GM19455 (cell line): Measurements from ENCODE around the gene ACVRL1.

Source experiments
- ATAC-seq: cut with Tn5 transposase; IDR thresholded peaks from one replicate; pipeline ENCODE4 v1.9.1; 2021; ENCODE audit not compliant: unreplicated experiment

Gene ACVRL1

DNA sequence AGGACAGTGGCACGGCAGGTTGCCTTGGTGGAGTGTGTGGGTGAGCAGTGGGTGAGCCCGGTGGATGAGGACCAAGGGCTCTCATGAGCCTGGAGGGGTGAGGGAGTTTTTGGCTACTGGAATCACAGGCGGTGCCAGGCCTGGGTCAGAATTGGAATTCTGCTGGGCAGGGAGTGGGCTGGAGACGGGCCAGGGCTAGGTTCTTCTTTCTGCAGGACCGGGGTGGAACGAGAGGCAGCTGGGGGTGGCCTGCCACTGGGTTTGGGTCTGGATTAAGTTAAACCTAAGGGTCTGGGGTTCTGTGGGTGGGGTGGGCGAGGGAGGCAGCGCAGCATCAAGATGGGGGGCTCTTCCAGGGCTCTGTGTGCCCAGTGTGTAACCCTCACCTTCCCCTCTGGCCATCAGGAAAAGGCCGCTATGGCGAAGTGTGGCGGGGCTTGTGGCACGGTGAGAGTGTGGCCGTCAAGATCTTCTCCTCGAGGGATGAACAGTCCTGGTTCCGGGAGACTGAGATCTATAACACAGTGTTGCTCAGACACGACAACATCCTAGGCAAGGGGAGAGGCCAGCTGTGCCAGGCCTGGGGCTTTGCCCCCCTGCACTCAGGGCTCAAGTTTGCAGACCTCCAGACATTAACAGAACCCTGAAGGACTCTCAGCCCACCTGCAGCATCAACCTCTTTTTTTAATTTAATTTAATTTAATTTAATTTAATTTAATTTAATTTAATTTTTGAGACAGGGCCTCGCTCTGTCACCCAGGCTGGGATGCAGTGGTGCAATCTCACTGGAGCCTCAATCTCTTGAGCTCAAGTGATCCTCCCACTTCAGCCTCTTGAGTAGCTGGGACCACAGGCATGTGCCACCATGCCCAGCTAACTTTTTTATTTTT, 7.0 kb downstream of the ACVRL1 start:
- ATAC-seq = no peak

DNA sequence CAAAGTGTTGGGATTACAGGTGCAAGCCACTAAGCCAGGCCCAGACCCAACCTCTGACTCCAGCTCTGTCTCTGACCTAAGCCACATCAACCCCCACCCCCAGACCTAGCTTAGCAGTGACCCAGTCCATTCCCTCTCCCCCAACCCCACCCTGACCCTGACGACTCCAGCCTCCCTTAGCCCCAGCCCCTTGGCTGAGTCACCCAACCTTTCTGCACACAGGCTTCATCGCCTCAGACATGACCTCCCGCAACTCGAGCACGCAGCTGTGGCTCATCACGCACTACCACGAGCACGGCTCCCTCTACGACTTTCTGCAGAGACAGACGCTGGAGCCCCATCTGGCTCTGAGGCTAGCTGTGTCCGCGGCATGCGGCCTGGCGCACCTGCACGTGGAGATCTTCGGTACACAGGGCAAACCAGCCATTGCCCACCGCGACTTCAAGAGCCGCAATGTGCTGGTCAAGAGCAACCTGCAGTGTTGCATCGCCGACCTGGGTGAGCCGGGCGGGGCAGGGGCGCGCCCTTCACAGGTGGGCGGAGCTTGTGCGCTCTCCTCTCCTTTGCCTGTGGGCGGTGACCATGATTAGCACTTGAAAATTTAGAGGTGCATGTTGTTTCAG, 7.8 kb downstream of the ACVRL1 start:
- no peak for ATAC-seq

DNA sequence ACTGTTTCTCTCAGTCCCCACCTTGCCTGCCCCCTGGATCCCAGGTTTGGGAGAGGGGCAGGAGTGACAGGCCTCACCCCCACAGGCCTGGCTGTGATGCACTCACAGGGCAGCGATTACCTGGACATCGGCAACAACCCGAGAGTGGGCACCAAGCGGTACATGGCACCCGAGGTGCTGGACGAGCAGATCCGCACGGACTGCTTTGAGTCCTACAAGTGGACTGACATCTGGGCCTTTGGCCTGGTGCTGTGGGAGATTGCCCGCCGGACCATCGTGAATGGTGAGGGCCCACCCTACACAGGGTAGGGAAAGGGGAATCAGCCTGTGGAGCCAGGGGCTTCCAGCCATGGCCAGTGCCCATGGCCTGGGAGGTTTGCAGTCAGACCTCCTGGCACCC, 8.6 kb downstream of the ACVRL1 start:
- ATAC-seq = no peak

DNA sequence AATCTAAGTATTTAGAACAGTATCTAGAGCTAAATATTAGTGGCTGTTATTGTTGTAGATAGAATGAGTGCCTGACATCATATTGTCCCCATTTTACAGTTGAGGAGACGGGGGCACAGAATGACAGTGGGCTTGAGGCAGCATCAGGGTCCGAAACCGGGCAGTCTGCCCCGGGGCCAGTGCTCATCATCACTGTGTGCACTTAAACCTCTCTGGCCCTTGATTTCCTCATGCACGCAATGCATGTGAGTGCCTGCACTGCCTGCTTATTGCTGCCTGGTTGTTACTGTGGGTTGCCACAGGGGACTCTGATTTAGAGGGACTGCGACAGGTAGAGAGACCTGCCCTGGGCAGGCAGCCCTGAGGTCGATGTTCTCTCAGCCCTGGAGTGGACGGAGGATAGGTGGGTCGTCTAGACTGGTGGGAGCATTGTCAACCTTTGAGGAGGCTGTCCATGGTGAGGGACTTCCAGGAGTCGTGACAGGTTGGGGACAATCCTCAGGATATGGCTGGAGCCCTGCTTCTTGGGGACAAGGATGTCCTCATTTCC, 9.8 kb downstream of the ACVRL1 start:
- no peak for ATAC-seq

DNA sequence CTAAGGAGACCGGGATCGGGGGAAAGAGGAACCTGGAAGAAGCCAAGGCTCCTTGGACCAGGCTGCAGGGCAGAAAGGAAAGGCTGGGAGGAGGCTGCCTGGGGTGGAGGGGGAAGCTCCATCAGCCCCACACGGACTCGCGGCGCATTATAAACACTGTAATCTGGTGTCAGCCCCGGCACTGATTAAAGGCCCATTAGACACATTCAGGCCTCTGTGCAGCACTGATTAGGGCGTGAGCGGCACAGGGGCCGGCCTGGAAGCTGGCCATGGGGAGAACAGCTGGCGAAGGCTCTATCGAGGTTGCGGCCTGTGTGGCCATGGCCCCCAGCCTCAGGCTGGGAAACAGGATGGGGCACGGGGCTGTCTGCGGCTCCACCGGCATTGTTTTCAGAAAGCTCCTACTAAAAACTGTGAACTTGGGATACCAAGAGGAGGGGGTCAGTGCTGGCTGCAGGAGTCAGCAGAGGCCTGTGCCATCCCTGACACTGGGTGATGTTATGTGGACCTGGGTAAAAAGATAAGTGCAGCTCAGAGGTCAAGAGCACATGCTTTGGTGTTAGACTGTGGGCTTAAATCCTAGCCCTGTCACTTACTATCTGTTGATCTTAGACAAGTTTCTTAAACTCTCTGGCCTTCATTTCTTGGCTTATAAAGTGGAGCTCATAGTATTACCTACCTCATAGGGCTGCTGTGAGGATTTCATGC, 10.6 kb downstream of the ACVRL1 start:
- ATAC-seq = no peak

DNA sequence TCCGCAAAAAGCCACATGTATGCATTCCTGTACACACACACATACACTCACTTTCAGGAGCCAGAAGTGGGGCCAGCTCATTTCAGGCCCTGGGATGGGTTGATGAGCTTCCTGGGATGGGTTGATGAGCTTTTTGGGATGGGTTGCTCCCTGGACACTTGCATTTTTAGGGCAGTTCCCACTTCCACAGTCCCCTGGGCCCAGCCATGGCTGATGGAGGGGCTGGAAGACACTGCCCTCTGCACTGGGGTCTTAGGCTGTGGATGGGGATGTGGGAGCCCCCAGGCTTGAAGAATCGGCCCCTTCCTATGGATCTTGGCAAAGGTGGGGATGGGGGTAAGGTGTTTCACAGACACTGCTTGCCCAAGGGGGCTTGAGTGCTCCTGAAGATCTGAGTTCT, 12.7 kb downstream of the ACVRL1 start:
- no peak for ATAC-seq

DNA sequence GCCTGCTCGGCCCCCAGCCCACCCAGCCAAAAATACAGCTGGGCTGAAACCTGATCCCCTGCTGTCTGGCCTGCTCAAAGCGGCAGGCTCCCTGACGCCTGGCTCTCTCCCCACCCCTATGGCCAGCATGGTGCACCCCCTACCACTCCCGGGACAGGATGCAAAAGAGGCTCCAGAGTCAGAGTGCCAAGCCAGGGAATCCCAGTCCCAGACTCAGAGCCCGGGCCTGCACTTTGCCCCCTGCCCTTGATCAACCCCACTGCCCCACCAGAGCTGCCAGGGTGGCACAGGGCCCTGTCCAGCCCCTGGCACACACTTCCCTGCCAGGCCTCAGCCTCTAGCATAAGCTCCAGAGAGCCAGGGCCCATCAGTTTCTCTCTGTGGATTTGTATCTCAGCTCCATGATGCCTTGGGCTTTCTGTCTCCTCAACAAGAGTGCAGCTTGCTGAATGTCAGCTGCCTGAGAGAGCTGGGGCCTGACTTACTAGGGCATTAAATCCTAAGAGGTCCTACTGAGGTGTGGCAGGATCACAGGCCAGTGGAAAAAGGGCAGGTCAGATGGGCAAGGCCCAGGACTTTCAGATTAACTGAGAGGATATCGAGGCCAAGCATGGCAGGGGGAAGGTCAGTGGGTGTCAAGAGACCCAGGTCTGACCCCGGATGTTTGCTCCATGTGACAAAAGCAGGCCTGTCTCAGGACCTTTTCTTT, 13.9 kb downstream of the ACVRL1 start:
- no peak for ATAC-seq

DNA sequence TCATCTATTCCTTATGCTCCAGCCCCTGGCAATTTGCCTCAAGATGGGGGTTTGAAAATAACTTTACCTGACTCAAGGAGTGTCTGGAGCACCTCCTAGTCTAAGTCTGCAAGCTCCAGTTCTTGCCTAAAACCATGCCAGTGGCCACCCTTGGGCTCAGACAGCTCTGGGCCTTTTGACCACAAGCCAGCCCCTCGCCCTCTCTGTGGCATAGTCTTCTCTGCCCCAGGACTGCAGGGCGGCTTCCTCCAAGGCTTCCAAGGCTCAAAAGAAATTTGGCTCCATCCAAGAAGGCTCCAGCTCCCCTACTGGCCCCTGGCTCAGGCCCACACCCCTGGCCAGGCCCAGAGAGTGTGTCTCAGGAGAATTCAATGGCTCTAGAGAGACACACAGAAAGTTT, 14.8 kb downstream of the ACVRL1 start:
- ATAC-seq = no peak

DNA sequence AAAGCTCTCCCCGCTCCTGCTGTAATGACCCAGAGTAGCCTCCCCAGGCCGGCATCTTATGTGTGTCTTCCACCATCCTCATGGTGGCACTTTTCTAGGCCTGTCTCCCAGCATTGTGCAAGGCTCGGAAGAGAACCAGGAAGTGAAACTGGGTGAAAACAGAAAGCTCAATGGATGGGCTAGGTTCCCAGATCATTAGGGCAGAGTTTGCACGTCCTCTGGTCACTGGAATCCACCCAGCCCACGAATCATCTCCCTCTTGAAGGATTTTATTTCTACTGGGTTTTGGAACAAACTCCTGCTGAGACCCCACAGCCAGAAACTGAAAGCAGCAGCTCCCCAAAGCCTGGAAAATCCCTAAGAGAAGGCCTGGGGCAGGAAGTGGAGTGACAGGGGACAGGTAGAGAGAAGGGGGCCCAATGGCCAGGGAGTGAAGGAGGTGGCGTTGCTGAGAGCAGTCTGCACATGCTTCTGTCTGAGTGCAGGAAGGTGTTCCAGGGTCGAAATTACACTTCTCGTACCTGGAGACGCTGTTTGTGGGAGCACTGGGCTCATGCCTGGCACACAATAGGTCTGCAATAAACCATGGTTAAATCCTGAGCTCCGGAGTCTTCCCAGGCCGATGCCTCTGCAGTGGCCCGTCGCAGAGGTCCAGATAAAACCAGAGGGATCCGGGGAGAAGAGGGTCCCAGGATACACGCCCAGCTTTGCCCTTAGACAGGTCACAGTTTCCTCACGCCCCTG, 15.6 kb downstream of the ACVRL1 start:
- no peak for ATAC-seq

DNA sequence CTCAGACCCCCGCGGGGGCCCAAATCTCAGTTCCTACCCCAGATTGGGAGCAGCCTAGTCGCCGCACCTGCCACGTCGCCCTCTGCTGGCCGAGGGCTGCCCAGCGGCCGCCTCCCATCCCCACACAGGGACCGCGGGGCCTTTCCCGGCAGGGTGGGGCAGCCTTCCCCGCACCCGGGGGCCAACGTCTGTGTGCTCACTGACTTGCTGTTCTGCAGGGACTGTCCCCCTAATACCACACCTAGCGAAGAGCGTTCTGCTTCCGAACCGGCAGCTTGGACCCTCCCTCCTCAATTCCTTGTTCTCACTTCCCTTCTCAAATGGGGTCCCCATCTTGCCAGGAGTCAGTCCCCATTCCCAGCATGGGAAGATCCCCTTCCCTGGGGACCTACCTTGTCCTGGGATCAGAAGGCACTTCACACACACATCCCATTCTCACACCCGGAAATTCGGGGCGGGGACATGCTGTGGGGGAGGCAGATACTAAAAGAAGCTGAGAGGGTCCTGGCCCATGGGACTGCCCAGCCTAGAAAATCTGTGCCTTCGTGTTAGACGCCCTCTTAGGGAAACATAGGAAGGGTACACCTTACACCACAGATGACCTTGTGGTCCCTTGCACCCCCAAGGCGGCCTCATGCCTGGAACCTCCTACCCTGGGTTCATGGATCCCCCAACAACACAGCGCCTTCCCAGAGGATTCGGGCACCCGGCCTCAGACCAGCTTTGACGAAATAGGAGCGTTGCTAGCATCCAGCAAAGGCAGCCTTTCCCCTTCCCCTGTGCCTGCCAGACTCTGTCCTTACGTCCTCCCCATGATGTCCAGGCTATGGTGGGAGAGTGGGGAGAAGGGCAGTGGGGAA, 16.4 kb downstream of the ACVRL1 start:
- no peak for ATAC-seq

DNA sequence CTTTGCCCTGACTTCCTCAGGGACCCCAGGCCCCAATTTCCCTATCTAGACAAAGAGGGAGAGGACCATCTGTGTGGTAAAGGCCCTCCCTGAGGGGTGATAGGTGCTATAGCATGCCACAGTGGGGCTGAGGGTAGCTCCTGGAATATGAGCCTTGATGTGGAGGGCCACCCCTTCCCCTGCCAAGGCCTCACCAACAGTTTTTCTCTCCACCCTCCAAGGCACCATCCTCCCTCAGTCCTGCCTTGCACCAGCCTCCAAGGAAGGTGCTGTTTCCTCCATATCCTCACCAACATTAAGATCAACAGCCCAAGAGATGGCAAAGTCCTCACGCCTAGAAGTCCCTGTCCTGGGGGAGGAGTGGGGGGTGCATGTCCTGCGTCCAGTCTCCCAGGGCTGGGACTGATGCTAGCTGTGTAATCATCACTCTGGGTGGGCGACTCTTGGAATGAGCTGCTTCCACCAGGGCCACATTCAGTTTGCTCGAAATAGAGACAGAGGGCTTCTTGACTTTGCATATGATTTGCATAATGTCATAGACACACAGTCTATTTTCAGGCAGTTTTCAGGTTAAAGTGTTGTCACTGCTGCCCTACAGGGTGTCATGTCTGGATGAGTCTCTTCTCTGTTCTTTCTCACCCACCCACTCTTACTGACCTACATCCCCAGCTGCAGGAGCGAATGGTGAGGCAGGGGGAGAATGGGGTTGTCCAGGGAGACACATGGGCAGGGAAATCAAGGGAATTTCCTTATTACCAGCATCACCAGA, 17.4 kb downstream of the ACVRL1 start:
- ATAC-seq = no peak

DNA sequence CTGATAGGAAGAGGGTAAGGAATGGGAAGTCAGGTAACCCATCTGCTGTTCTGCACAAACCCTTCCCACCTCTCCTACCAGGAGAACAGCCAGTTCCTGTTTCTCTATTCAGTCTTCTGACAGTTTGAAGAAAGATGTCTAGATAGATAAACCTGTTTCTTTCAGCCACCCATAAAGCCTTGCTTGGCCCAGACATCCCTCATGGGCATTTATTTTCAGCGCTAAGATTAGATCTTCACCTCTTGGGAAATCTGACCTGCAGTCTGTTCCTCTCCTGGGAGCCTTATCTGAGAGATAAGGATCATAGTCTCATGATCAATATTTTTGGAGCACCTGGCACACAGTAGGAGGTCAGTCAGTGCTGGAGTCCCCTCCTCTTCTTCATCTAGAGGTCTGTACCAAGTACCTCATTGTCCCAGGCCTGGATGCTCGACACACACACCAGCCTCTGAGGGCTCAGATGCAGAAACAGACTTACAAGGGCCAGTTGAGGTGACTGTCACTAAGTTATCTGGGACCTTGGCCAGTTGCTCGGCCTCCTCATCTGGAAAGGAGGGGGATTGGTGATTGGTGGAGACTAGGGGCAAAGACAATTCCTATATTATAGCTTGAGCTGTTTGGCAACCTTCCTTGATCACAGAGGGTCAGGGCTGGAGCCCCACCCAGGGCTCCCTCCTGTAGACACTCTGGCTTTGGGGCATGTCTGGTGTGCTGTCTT, 18.2 kb downstream of the ACVRL1 start:
- no peak for ATAC-seq

DNA sequence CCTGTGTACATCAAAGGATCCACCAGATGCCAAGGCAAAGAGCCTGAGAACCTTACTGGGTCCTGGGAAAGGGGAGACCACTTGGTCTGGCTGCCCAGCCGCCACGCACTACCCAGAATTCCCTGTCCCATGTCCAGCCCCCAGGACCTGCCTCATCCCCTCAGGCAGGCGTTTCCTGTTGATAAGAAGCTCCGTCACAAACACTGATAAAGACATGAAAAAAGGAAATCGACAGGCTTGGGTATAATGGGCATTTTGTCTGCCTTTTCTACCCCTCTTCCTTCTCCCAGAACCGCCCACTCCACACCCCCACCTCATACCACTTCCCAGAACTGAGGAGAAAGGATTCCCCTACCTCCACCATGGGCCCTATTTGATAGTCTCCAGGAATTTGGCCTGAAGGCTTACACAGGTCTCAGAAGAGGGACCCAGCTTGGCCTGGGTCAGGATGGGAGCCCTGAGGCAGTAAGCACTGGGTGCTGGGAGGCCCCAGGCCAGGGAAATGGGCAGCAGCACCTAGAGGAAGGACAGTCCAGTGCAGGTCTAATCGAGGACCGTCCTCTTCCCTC, 18.8 kb downstream of the ACVRL1 start:
- no peak for ATAC-seq

DNA sequence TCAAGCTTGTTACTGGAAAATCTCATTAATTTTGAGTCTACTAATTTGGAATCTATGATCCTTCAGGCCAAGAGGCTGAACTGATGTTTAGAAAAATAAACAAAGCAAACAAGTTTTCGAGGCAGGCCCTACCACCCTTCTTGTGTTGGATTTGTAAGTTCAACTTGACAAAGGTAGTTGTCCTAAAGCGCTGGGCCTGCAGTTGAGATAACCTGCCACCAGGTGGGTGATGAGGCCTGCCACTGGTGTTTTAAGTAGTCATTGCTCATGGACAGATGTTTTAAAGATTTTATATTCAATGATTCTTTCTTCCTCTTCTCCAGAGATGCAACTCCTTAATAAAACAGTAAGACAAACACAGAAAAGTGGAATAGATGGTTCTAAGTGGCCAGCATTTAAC, 19.4 kb downstream of the ACVRL1 start:
- no peak for ATAC-seq

DNA sequence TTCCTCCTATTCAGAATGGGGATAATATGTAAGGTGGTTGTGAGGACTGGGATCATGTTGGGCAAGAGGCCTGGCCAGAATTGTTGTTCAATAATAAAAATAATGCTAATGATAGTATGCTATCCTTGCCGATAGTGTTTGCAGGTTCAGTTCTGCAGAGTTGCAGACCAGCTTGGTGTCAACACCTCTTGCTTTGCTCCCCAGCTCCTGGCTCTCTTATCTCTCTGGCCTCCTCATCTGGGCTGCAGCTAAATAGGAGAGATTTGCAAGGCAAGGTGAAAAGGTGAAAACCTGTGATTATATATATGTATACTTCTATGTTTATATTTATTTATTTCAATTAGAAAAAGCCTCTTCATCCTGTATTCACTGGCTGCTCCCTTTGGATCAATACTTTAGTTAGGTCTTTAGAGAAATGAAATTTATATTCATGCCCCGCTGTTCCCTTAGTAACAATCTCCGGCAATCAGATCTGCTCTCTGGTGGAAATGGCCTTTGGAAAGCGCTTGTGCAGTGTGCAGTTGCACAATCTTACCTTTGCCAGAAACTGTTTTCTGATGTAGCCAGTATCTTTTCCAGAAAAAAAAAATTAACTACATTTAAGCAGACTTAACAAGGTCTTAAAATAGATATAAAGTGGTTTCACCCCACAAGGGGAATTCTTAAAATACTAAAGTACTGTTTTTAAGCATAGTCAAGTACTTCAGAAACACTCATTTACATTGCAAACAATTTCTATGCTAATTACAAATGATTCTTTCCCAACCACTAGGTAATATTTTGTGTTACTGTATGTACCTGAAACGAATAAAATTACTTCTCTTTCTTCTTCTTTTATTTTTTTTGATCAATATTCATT, 25.1 kb downstream of the ACVRL1 start:
- ATAC-seq = no peak

DNA sequence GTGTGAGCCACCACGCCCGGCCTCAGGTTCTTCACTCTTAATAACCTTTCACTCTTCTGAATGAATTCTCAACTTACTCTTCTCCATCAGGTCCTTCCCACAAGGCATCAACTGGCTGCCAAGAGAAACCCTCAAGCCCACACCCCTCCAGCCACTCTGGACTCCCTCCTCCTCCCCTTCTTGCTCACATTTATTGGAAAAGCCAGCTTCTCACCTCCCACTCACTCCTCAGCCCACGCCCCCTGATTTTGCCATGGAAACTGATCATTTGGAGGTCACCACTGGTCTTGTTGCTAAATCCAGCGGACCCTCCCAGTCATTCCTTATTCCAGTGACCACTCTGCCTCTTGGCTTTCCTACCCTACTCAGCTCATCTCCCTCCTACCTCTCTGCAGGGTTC, 26.8 kb downstream of the ACVRL1 start:
- no peak for ATAC-seq

DNA sequence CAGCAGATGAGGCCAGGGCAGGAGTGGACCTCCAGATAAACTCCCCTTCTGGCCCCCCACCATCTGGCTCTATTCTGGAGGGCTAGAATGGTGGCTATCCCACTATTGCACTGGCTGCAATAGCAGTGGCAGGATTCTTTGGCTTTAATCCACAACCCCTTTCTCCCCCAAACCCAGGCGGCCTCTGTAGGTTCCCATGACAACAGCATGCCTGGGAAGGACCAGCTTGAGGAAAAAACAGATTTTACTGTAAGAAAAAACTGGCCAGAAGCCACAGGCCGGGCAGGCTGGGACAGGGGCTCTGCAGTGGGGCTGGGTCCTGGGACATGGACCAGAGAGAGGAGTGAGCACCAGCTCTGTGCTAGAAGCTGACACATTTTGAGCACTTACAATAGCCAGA, 30.6 kb downstream of the ACVRL1 start:
- ATAC-seq = no peak
